Loucy (cell line): ENCODE data around the gene NRF1.

Source experiments
- H2AFZ ChIP-seq: fragments of 200-600 bp; sonication (generic); 2 replicates; pipeline ENCODE4 v1.6.0; 2016; ENCODE audit warnings: antibody characterized with exemption, mild to moderate bottlenecking, low read length, moderate library complexity
- H3F3A ChIP-seq: fragments of 200-600 bp; 2 replicates; pipeline ENCODE4 v1.6.0; 2016; ENCODE audit warnings: antibody characterized with exemption, low read depth, mild to moderate bottlenecking
- H3K27me3 ChIP-seq: fragments of 200-600 bp; sonication (generic); 2 replicates; pipeline ENCODE4 v1.6.1; 2014; ENCODE audit warnings: low read length, mild to moderate bottlenecking; ENCODE audit not compliant: insufficient read depth, poor library complexity, severe bottlenecking
- H3K36me3 ChIP-seq: fragments of 200-600 bp; sonication (generic); 2 replicates; pipeline ENCODE4 v1.6.1; 2016; ENCODE audit warnings: low read length; ENCODE audit not compliant: insufficient read depth
- H3K4me1 ChIP-seq: fragments of 200-600 bp; sonication (generic); 2 replicates; pipeline ENCODE4 v1.5.1; 2014; ENCODE audit warnings: low read length, mild to moderate bottlenecking; ENCODE audit not compliant: insufficient read depth, poor library complexity, severe bottlenecking
- H3K4me2 ChIP-seq: fragments of 200-600 bp; sonication (generic); 2 replicates; pipeline ENCODE4 v1.6.0; 2014; ENCODE audit warnings: antibody characterized with exemption, low read length, low read depth, mild to moderate bottlenecking; ENCODE audit not compliant: poor library complexity, severe bottlenecking
- H3K4me3 ChIP-seq: fragments of 200-600 bp; sonication (generic); 2 replicates; pipeline ENCODE4 v1.5.1; 2014; ENCODE audit warnings: low read length, mild to moderate bottlenecking, mixed read lengths; ENCODE audit not compliant: poor library complexity, severe bottlenecking
- H3K79me2 ChIP-seq: fragments of 200-600 bp; sonication (generic); 2 replicates; pipeline ENCODE4 v1.6.1; 2014; ENCODE audit warnings: low read length; ENCODE audit not compliant: insufficient read depth
- H3K9ac ChIP-seq: fragments of 200-600 bp; sonication (generic); 2 replicates; pipeline ENCODE4 v1.6.0; 2014; ENCODE audit warnings: mild to moderate bottlenecking, low read depth, low read length, moderate library complexity; ENCODE audit not compliant: poor library complexity, severe bottlenecking
- H3K9me2 ChIP-seq: fragments of 200-600 bp; sonication (generic); replicated peaks from 2 replicates; pipeline ENCODE4 v1.6.1; 2016; ENCODE audit warnings: low read depth, low read length, mixed read lengths
- H3K9me3 ChIP-seq: fragments of 200-600 bp; sonication (generic); 2 replicates; pipeline ENCODE4 v1.6.1; 2014; ENCODE audit warnings: mild to moderate bottlenecking, antibody characterized with exemption, low read length, low read depth; ENCODE audit not compliant: insufficient read depth
- H4K20me1 ChIP-seq: fragments of 200-600 bp; sonication (generic); 2 replicates; pipeline ENCODE4 v1.6.0; 2014; ENCODE audit warnings: antibody characterized with exemption, low read length, mild to moderate bottlenecking; ENCODE audit not compliant: insufficient read depth, poor library complexity, severe bottlenecking
- EZH2phosphoT487 ChIP-seq: fragments of 200-600 bp; IDR thresholded peaks from 2 replicates; pipeline ENCODE4 v1.6.1; 2018; ENCODE audit warnings: antibody characterized with exemption, mild to moderate bottlenecking, moderate library complexity, borderline replicate concordance
- TF ChIP-seq, protein P1 (sequence below): fragments of 200-600 bp; sonication (generic); conservative IDR thresholded peaks from 2 replicates; pipeline ENCODE4 v1.5.1; 2014; ENCODE audit warnings: mild to moderate bottlenecking, antibody characterized with exemption, low read length

NRF1 gene

DNA sequence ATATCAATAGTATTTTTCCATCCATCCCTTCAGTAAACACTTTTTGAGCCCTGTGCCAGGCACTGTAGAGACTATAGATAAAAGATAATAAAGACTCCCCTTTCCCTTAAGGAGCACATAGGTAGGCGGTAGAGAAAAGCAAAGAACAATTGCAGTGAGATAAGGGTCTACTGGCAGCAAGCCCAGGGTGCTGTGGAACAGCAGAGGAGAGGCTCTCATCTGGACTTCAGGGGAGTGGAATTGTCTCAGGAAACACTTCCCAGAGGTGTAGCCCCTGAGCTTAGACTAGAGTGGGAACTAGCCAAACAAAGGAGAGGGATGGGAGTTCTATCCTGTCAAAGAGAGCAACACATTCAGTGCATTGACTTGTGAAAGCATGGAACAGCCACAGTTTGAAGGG, 102.0 kb downstream of the NRF1 start:
- TF ChIP-seq, protein P1, sequence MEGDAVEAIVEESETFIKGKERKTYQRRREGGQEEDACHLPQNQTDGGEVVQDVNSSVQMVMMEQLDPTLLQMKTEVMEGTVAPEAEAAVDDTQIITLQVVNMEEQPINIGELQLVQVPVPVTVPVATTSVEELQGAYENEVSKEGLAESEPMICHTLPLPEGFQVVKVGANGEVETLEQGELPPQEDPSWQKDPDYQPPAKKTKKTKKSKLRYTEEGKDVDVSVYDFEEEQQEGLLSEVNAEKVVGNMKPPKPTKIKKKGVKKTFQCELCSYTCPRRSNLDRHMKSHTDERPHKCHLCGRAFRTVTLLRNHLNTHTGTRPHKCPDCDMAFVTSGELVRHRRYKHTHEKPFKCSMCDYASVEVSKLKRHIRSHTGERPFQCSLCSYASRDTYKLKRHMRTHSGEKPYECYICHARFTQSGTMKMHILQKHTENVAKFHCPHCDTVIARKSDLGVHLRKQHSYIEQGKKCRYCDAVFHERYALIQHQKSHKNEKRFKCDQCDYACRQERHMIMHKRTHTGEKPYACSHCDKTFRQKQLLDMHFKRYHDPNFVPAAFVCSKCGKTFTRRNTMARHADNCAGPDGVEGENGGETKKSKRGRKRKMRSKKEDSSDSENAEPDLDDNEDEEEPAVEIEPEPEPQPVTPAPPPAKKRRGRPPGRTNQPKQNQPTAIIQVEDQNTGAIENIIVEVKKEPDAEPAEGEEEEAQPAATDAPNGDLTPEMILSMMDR = no peak
- TF ChIP-seq EZH2phosphoT487 = no peak

DNA sequence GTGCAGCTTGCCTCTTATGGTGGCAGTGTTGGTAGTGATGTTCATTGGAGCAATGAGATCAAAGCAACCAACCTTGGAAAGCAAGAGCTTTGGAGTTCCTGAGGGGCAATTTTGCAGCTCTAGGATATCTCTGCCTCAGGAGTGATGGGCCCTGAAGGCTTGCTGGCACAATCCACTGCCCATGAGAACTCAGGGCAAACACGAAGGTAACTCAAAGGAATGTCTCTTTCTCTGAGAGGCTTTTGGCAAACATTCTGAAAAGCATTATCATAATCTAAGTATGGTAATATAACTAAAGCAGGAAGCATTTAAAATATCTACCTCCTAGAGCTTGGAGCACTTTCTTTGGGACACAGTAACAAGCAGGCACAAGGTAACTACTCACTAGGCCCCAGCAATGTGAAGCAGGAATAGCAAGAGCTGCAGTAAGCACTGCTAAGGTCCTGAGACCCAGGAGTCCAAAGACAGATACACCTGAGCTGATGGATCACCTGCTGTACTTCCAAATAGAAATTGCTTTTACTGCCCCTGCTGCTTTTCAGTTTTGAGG, 103.1 kb downstream of the NRF1 start:
- Histone ChIP-seq H3K4me3 (no peak overlapping the region), H3K4me1 (no peaks in the 10 kb centered on the region), H3K9ac (no peak overlapping the region), H3K27me3 (no peaks in the 10 kb centered on the region), H3F3A (no peaks in the 10 kb centered on the region), H3K4me2 (no peak overlapping the region), H2AFZ (no peak overlapping the region), H4K20me1 (no peaks in the 10 kb centered on the region), H3K79me2 (no peaks in the 10 kb centered on the region), H3K9me3 (no peaks in the 10 kb centered on the region), H3K36me3 (peaks cover 84% of the 10 kb centered on the region), H3K9me2 (no peaks in the 10 kb centered on the region)
- TF ChIP-seq EZH2phosphoT487 = no peak
- TF ChIP-seq, protein P1 = no peak

More for the DNA sequence above, 102.0 kb downstream of the NRF1 start:
- H2AFZ ChIP-seq = no peak overlapping the region
- no peak overlapping the region for H3K4me2 ChIP-seq
- H3K79me2 ChIP-seq = no peaks in the 10 kb centered on the region
- H3F3A ChIP-seq = no peaks in the 10 kb centered on the region
- no peak overlapping the region for H3K9ac ChIP-seq
- H4K20me1 ChIP-seq = peaks cover 7% of the 10 kb centered on the region
- H3K9me2 ChIP-seq = no peaks in the 10 kb centered on the region
- H3K4me1 ChIP-seq = peaks cover 2% of the 10 kb centered on the region
- no peaks in the 10 kb centered on the region for H3K9me3 ChIP-seq
- no peak overlapping the region for H3K4me3 ChIP-seq
- H3K36me3 ChIP-seq = peaks cover 83% of the 10 kb centered on the region
- no peaks in the 10 kb centered on the region for H3K27me3 ChIP-seq

DNA sequence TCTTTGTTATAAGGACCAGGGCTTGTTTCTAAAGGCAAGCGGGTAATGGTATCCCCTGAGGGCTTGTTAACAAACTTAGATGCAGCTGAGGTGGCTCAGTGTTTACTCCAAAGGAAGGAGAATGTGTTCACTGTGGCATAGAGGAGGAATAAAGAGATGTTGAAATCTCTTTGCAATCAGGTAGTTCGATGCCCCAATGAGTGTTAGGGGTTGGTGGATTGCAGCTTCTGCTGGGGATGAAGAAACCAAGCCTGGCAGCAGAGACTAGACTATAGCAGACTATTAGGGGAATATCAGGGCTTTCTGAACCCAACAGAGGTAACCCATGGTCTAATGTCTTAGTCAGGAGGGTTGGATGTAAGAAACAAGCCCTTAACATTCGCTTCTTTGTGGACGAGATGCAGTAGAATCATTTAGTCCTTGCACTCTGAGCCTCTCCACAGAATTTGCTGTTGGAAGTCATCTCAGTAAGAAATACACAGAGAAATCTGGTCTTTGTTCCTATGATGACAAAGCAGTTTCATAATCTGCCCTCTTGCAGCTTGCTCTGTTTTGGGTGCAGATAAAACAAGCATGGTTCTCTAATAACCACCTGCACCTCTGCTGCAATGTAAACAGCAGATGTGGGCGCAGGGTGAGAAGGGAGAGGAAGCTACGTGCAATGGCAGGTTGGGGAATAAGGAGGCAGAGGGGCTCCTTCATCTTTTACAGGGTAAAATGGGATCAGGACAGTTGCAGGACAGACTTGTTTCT, 108.6 kb downstream of the NRF1 start:
- H3K4me2 ChIP-seq = no peak overlapping the region
- H3K9me3 ChIP-seq = no peaks in the 10 kb centered on the region
- H3K4me3 ChIP-seq = no peak overlapping the region
- no peaks in the 10 kb centered on the region for H3K9me2 ChIP-seq
- TF ChIP-seq, protein P1 = no peak
- TF ChIP-seq EZH2phosphoT487 = no peak
- H3F3A ChIP-seq = no peaks in the 10 kb centered on the region
- H3K4me1 ChIP-seq = no peaks in the 10 kb centered on the region
- no peak overlapping the region for H3K9ac ChIP-seq
- H2AFZ ChIP-seq = no peak overlapping the region
- no peaks in the 10 kb centered on the region for H4K20me1 ChIP-seq
- no peaks in the 10 kb centered on the region for H3K79me2 ChIP-seq
- H3K27me3 ChIP-seq = no peaks in the 10 kb centered on the region
- H3K36me3 ChIP-seq = peaks cover 61% of the 10 kb centered on the region; the same call in 1 of the 2 replicates
